Subcutaneous adipose tissue (tissue), 4 donors: ENCODE data around the gene NUDT3. TPM values are rescaled to one million over a fixed set of nuclear protein-coding genes. Genes with fewer than 3 reads are reported as not detected.

Experiments used
- CTCF ChIP-seq: fragments of 450-650 bp; IDR thresholded peaks from one replicate; pipeline ENCODE4 v1.5.1; 2016; ENCODE audit warnings: low read depth, mild to moderate bottlenecking, control low read depth, antibody characterized with exemption, moderate library complexity
- total RNA-seq, 4 donors: library from RNA; depleted of rRNA; stranded (reverse); fragments of >200 nt; gene quantifications; one replicate each; pipeline ENCODE4 v1.1.0, GENCODE V29; 2016

The NUDT3 gene
- total RNA-seq, 4 donors from 2014 or later, result 27.2 to 33.5 (median 30.5) TPM

DNA sequence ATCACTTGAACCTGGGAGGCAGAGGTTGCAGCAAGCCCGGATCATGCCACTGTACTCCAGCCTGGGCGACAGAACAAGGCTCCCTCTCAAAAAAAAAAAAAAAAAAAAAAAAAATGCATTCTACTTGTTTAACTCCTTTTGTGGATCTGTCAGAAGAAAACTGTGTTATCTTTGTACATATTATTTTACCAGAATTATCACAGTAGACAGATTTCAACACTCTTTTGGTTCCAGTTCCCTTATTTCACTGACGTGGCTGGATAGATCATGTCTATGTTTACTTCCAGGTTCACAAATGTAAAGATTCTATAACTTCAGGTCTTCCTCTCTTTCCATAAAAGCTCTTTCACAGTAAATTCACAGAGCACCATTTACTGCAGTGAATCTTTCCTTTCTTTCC lies 18.4 kb downstream of the NUDT3 start:
- TF ChIP-seq CTCF, result no peak

- TF ChIP-seq CTCF, result no peak
Measured at GRCh38 chr6:34373511-34373910, 19.0 kb downstream of the NUDT3 start.

DNA sequence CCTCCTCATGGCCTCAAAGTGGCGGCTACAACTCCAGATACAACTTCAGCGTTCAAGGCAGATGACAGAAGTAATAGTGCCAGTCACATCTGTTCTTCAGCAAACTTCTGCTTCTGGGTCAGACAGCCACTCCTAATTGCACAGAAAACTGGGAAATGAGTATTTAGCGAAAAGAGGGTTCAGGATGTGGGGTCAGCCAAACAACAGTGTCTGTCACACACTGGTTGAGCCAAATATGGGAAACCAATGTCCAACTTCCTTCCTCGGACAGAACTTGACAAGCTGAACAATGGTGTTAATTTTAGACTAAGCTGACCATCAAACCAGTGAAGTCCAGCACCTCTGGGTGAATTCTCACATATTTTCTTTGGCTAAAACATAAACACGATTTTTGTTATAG lies 22.1 kb downstream of the NUDT3 start:
- no peak for TF ChIP-seq CTCF

GRCh38 chr6:34369385-34369784 lies 23.1 kb downstream of the NUDT3 start:
- TF ChIP-seq CTCF, result no peak

DNA sequence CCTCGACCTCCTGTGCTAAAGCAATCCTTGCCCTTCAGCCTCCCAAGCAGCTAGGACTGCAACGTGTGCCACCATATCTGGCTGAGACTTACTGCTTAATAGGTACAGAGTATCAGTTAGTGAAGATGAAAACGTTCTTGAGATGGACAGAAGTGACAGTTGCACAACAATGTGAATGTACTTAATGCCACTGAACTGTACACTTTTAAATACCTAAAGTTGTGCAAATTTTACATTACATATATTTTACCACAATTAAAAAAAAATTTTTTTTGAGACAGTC lies 25.9 kb downstream of the NUDT3 start:
- TF ChIP-seq CTCF, result no peak

- TF ChIP-seq CTCF, result no peak
Measured at GRCh38 chr6:34362909-34363680, 29.4 kb downstream of the NUDT3 start.

GRCh38 chr6:34362176-34362575 lies 30.3 kb downstream of the NUDT3 start:
- no peak for TF ChIP-seq CTCF
